Measurements from ENCODE around the gene DCHS2.

GRCh38 chr4:154293427-154293826 is 198.2 kb downstream of the DCHS2 start:
- TF ChIP-seq POLR2A (IDR thresholded peaks at IDR 0.05; ENCODE audit: low read length) (no peak), GATA1 (IDR thresholded peaks at IDR 0.05; ENCODE audit: low read depth, low read length) (no peak)
